K562 (cell line): ENCODE results near the gene FOXO4. TPM values are rescaled to one million over a fixed set of nuclear protein-coding genes. Genes with fewer than 3 reads are reported as not detected.
A peak's percentile ranks its signal among the peaks of the same experiment; 100 is the strongest.

Experiments
- ATAC-seq: fragments of 200-7000 bp; cut with Tn5 transposase; 3 replicates; pipeline ENCODE4 v1.9.1; 2020; ENCODE audit warnings: moderate library complexity
- BruUV-seq: library from RNA; stranded (reverse); fragments of 400-500 nt; replicated peaks from 2 replicates; lab custom pipeline; 2021; lab: Mats Ljungman, UMichigan
- CTCF ChIA-PET: fragments of 300-600 bp; formaldehyde crosslinking; extraction: SDS; loops from one replicate; lab custom pipeline; 2021; ENCODE audit warnings: low intra/inter-chr PET ratio; lab: Yijun Ruan, JAX
- POLR2A ChIA-PET: fragments of 300-600, 350-650 bp; sonication (Branson Sonifier 250); formaldehyde crosslinking; extraction: SDS; loops from one replicate; lab custom pipeline; 2021; ENCODE audit warnings: antibody characterized with exemption, inconsistent platforms; lab: Yijun Ruan, JAX
- DNase-seq, 4 experiments: peaks; one replicate each; pipeline versions ENCODE4 v3.0.0 to v3.0.0-alpha.2; 2011 to 2018; ENCODE audit warnings: low spot score in 3 of 4, mixed read lengths in 3 of 4; ENCODE audit errors: extremely low read depth in 1 of 4
- FAIRE-seq: peaks from 2 replicates; lab custom pipeline; 2011; peaks lifted over from hg19 to GRCh38; lab: Jason Lieb, UNC
- H2AFZ ChIP-seq: 2 replicates; pipeline ENCODE4 v1.6.0; 2011; ENCODE audit warnings: low read depth, low read length, control low read depth, inconsistent platforms
- H3K27ac ChIP-seq: fragments of 200-600 bp; 3 replicates; pipeline ENCODE4 v1.8.0; 2011; ENCODE audit warnings: low read depth, mild to moderate bottlenecking, control low read depth, inconsistent platforms, low read length, moderate library complexity, mixed read lengths; ENCODE audit errors: extremely low read depth
- H3K27me3 ChIP-seq, 2 experiments: fragments of 300-600 bp in 1 of 2; 2 replicates in 1 of 2; 3 replicates in 1 of 2; pipeline versions ENCODE4 v1.6.0 to v1.8.0; 2011; ENCODE audit warnings: inconsistent platforms in 2 of 2, low read length in 2 of 2, mild to moderate bottlenecking in 1 of 2, mixed read lengths in 1 of 2, moderate library complexity in 1 of 2; ENCODE audit not compliant: control insufficient read depth in 2 of 2, insufficient read depth in 2 of 2
- H3K36me3 ChIP-seq: fragments of 300-600 bp; 3 replicates; pipeline ENCODE4 v1.8.0; 2011; ENCODE audit warnings: mild to moderate bottlenecking, low read length, inconsistent platforms; ENCODE audit not compliant: control insufficient read depth, insufficient read depth
- H3K4me1 ChIP-seq, 2 experiments: fragments of 200-600 bp in 1 of 2; replicated peaks in 1 of 2; 2 replicates in 1 of 2; 3 replicates in 1 of 2; pipeline versions ENCODE4 v1.5.1 to v1.8.0; 2011; ENCODE audit warnings: inconsistent platforms in 2 of 2, low read length in 2 of 2, mild to moderate bottlenecking in 1 of 2, mixed read lengths in 1 of 2, moderate library complexity in 1 of 2; ENCODE audit not compliant: control insufficient read depth in 2 of 2, insufficient read depth in 2 of 2
- H3K4me2 ChIP-seq: 2 replicates; pipeline ENCODE4 v1.6.1; 2011; ENCODE audit warnings: low read length, control low read depth, inconsistent platforms, mixed read lengths; ENCODE audit not compliant: insufficient read depth
- H3K4me3 ChIP-seq: fragments of 200-600 bp; sonication (generic), shearing (Covaris generic); 2 replicates; pipeline ENCODE4 v1.5.1; 2016; ENCODE audit warnings: control low read depth, inconsistent platforms
- H3K79me2 ChIP-seq: fragments of 200-600 bp; 3 replicates; pipeline ENCODE4 v1.8.0; 2011; ENCODE audit warnings: low read length, inconsistent platforms; ENCODE audit not compliant: control insufficient read depth, insufficient read depth
- H3K9ac ChIP-seq, 2 experiments: 2 replicates each; pipeline versions ENCODE4 v1.6.0 to v1.6.1; 2011; ENCODE audit warnings: low read depth in 2 of 2, low read length in 2 of 2, control low read depth in 1 of 2, inconsistent platforms in 1 of 2, mild to moderate bottlenecking in 1 of 2, mixed read lengths in 1 of 2; ENCODE audit not compliant: insufficient read depth in 1 of 2
- H3K9me1 ChIP-seq: one replicate; pipeline ENCODE4 v1.6.0; 2011; ENCODE audit warnings: inconsistent platforms, mild to moderate bottlenecking, low read length, moderate library complexity; ENCODE audit not compliant: control insufficient read depth, insufficient read depth
- H3K9me3 ChIP-seq: replicated peaks from 2 replicates; pipeline ENCODE4 v1.5.1; 2011; ENCODE audit warnings: low read depth, low read length, inconsistent platforms; ENCODE audit not compliant: control insufficient read depth, insufficient read depth
- H4K20me1 ChIP-seq: replicated peaks from 2 replicates; pipeline ENCODE4 v1.6.1; 2011; ENCODE audit warnings: low read length, inconsistent platforms, mixed read lengths; ENCODE audit not compliant: control insufficient read depth, insufficient read depth
- ASH1L ChIP-seq: fragments of 450-650 bp; IDR thresholded peaks from 2 replicates; pipeline ENCODE4 v1.6.1; 2018; ENCODE audit warnings: borderline replicate concordance, mild to moderate bottlenecking, low read depth; ENCODE audit not compliant: partially characterized antibody
- CREBBP ChIP-seq: IDR thresholded peaks from one replicate; pipeline ENCODE4 v1.6.1; 2012; ENCODE audit warnings: low read depth, mild to moderate bottlenecking, control low read depth, inconsistent platforms, low read length
- FOXP1 ChIP-seq: sonication (generic); formaldehyde crosslinking; IDR thresholded peaks from 2 replicates; pipeline ENCODE4 v1.8.0; 2022; ENCODE audit warnings: mild to moderate bottlenecking, missing genetic modification reagents
- JUN ChIP-seq, 2 experiments: sonication (generic) in 1 of 2; formaldehyde crosslinking in 1 of 2; IDR thresholded peaks; 2 replicates each; pipeline versions ENCODE4 v1.6.1 to v1.8.0; 2012 to 2022; ENCODE audit warnings: borderline replicate concordance in 2 of 2, mild to moderate bottlenecking in 2 of 2, improper control_type of control experiment in 1 of 2, low read depth in 1 of 2, low read length in 1 of 2, missing genetic modification reagents in 1 of 2
- KDM4B ChIP-seq, 2 experiments: fragments of 450-650 bp in 1 of 2; sonication (generic) in 1 of 2; IDR thresholded peaks; 2 replicates each; pipeline ENCODE4 v1.6.1; 2016 to 2017; ENCODE audit warnings: borderline replicate concordance in 2 of 2, antibody characterized with exemption in 1 of 2, low read depth in 1 of 2, mild to moderate bottlenecking in 1 of 2
- L3MBTL2 ChIP-seq: fragments of 450-650 bp; IDR thresholded peaks from 2 replicates; pipeline ENCODE4 v1.6.1; 2016; ENCODE audit warnings: mild to moderate bottlenecking, moderate library complexity
- MBD2 ChIP-seq: sonication (generic); IDR thresholded peaks from 2 replicates; pipeline ENCODE4 v1.6.1; 2016; ENCODE audit warnings: low read depth, borderline replicate concordance
- PKNOX1 ChIP-seq: fragments of 450-650 bp; IDR thresholded peaks from 2 replicates; pipeline ENCODE4 v1.6.1; 2016
- SFPQ ChIP-seq: fragments of 200-400 bp; formaldehyde crosslinking; IDR thresholded peaks from 2 replicates; pipeline ENCODE4 v1.6.1; 2017; ENCODE audit warnings: mild to moderate bottlenecking, low read depth, low read length, moderate library complexity
- ZKSCAN8 ChIP-seq: fragments of 200-800 bp; sonication (Bioruptor generic); IDR thresholded peaks from 2 replicates; pipeline ENCODE4 v1.6.1; 2016; ENCODE audit warnings: missing genetic modification characterization, missing compliant biosample characterization
- ZNF23 ChIP-seq: fragments of 250-450 bp; sonication (Bioruptor Pico); IDR thresholded peaks from 2 replicates; pipeline ENCODE4 v1.4.0; 2020; ENCODE audit warnings: mild to moderate bottlenecking
- ZNF253 ChIP-seq: fragments of 250-450 bp; sonication (Bioruptor Pico); conservative IDR thresholded peaks from 2 replicates; pipeline ENCODE4 v1.6.1; 2021; ENCODE audit warnings: mild to moderate bottlenecking
- ZNF395 ChIP-seq: fragments of 200-800 bp; sonication (Bioruptor generic); IDR thresholded peaks from 2 replicates; pipeline ENCODE4 v1.6.1; 2017; ENCODE audit warnings: missing genetic modification characterization, missing compliant biosample characterization
- ZNF639 ChIP-seq, 2 experiments: fragments of 200-800 bp in 1 of 2; sonication (Bioruptor generic) in 1 of 2; sonication (generic) in 1 of 2; formaldehyde crosslinking in 1 of 2; IDR thresholded peaks in 1 of 2; conservative IDR thresholded peaks in 1 of 2; 2 replicates each; pipeline versions ENCODE4 v1.5.0 to v1.6.1; 2016 to 2020; ENCODE audit warnings: missing compliant biosample characterization in 1 of 2, missing genetic modification characterization in 1 of 2, missing genetic modification reagents in 1 of 2
- WGBS: fragments of 100-300 bp; shearing (Covaris generic); methylation state at CpG from one replicate; pipeline ENCODE4 v1.1.6; 2016; ENCODE audit warnings: low coverage, mixed read lengths; ENCODE audit not compliant: insufficient coverage; ENCODE audit errors: missing lambda C conversion rate; 5-methylcytosine and 5-hydroxymethylcytosine counted together
- in situ Hi-C: fragments of 300-500 bp; cut with MboI; formaldehyde crosslinking; loops from 4 replicates; pipeline ENCODE4 v1.15.0; 2018; ENCODE audit warnings: inconsistent platforms, mixed read lengths
- intact Hi-C: fragments of 100-400 bp; cut with micrococcal nuclease; formaldehyde crosslinking; loops from 2 replicates; pipeline ENCODE4 v1.14.2; 2022
- polyA plus RNA-seq, 8 experiments: library from polyadenylated mRNA; depleted of rRNA in 4 of 8; stranded (reverse) in 5 of 8; unstranded in 3 of 8; fragments of >200 nt; fragmentation: Nextera tagmentation in 2 of 8; fragmentation: Illumina TruSeq in 1 of 8; extraction: Ambion mirVana in 2 of 8; extraction: Trizol in 1 of 8; gene quantifications; 2 replicates each; pipeline versions ENCODE4 v1.2.1 to v1.2.3, GENCODE V29; 2011 to 2014; ENCODE audit warnings: inconsistent platforms in 1 of 8, missing spikeins in 1 of 8
- total RNA-seq, 7 experiments: library from RNA; depleted of rRNA in 6 of 7; stranded (reverse); fragments of >200 nt in 6 of 7; fragmentation: Illumina TruSeq in 2 of 7; extraction: Trizol in 2 of 7; gene quantifications; 2 replicates each; pipeline versions ENCODE4 v1.2.1 to v1.2.3, GENCODE V29; 2011 to 2021; ENCODE audit warnings: low replicate concordance in 1 of 7

FOXO4 gene
- total and polyA plus RNA-seq, 9 of the 15 experiments (the other 6 are each of a cell fraction or from before 2014, with no cell fraction given), result 0.13 to 26.6 (median 8.5) TPM

- Histone ChIP-seq H3K79me2 (no peaks in the 10 kb centered on the region; the same call in 2 of the 3 replicates), H3K27ac (peak overlapping the region; percentile 57; the same call in 2 of the 3 replicates), H3K4me2 (peak overlapping the region; percentile 75), H3K4me3 (no peak overlapping the region), H4K20me1 (0 out of 2 replicates have a peak, but pooled peaks cover 5% of the 10 kb centered on the region), H3K9me1 (no peaks in the 10 kb centered on the region), H2AFZ (no peak overlapping the region; the same call in 1 of the 2 replicates), H3K9ac (0 out of 4 replicates have a peak overlapping the region, but pooled peaks of 1 of the 2 experiments have one; percentile 34), H3K4me1 (peaks cover 24 to 34% of the 10 kb centered on the region in 2 experiments; a peak in 4 of 5 replicates), H3K27me3 (no peaks in the 10 kb centered on the region), H3K36me3 (peaks cover 95% of the 10 kb centered on the region), H3K9me3 (no peaks in the 10 kb centered on the region)
- FAIRE-seq (peak; percentile 99), DNase-seq (peak; percentile 72 to 88 (median 80)), ATAC-seq (peak; percentile 87)
- in situ Hi-C loops (no loop called here), intact Hi-C loops (loop anchor here (2.0 kb wide), 1 partner anchor 47 kb away; no protein-coding TSS in a partner anchor)
- WGBS, result 15% methylated on average over 4 of the region's 4 CpGs
- CTCF ChIA-PET, result no interaction called here
- POLR2A ChIA-PET, result interaction anchor here (1.0 to 4.2 kb wide), 6 partner anchors 8 to 26 kb away, joined by 3 to 29 read pairs (median 4); partner anchors contain the start of gene MED12
- BruUV-seq, result no TSS peak
- no peak for TF ChIP-seq CREBBP
- TF ChIP-seq JUN (IDR thresholded peaks at IDR 0.05; ENCODE audit: borderline replicate concordance, low read depth, low read length), result no peak
- TF ChIP-seq JUN (CRISPR knock-in tag; IDR thresholded peaks at IDR 0.05; ENCODE audit: borderline replicate concordance), result no peak
- no peak for TF ChIP-seq SFPQ
- TF ChIP-seq ZNF23 (CRISPR knock-in tag), result no peak
- peak; percentile 51; the same call in 1 of the 2 replicates for TF ChIP-seq ZNF395 (CRISPR knock-in tag)
- TF ChIP-seq L3MBTL2, result peak; percentile 25; the same call in 1 of the 2 replicates
- TF ChIP-seq KDM4B (IDR thresholded peaks at IDR 0.05; ENCODE audit: borderline replicate concordance in 2 of 2, low read depth in 1 of 2), result no peak
- no peak for TF ChIP-seq ZNF253 (CRISPR knock-in tag)
- 0 out of 4 replicates have a peak, but pooled peaks of 1 of the 2 experiments have one; percentile 23 for TF ChIP-seq ZNF639 (CRISPR knock-in tag; conservative IDR thresholded peaks at IDR 0.05 in 1 of 2, IDR thresholded peaks at IDR 0.05 in 1 of 2)
- TF ChIP-seq ASH1L, result no peak
- no peak for TF ChIP-seq FOXP1 (CRISPR knock-in tag)
- peak; percentile 31; the same call in 1 of the 2 replicates for TF ChIP-seq MBD2
- TF ChIP-seq ZKSCAN8 (CRISPR knock-in tag), result no peak
- TF ChIP-seq PKNOX1, result no peak
These were observed 35.9 kb downstream of the FOXO4 start for GRCh38 chrX:71131510-71131909.
